Activated B cell treated with CpG ODN at 0.5 μM for 24 hours (primary cell): ENCODE results near the gene C6orf89. TPM values are rescaled to one million over a fixed set of nuclear protein-coding genes. Genes with fewer than 3 reads are reported as not detected.

ENCODE experiments used
- ATAC-seq: fragments of 200-7000 bp; cut with Tn5 transposase; one replicate; pipeline ENCODE4 v1.10.0; 2021; ENCODE audit warnings: low read depth, mild to moderate bottlenecking, moderate library complexity
- CTCF ChIA-PET: fragments of 350-600 bp; sonication (Branson Sonifier 250); formaldehyde crosslinking; loops from one replicate; lab custom pipeline; 2021; ENCODE audit warnings: antibody characterized with exemption; lab: Charles Lee
- POLR2A ChIA-PET: fragments of 350-600 bp; sonication (Branson Sonifier 250); formaldehyde crosslinking; loops from one replicate; lab custom pipeline; 2021; ENCODE audit warnings: antibody characterized with exemption; lab: Charles Lee
- DNase-seq: peaks from one replicate; pipeline ENCODE4 v3.0.0; 2022
- H3K27ac Mint-ChIP-seq: one replicate; pipeline ENCODE4 v1.8.0; 2020; ENCODE audit warnings: mixed read lengths
- H3K27me3 Mint-ChIP-seq: one replicate; pipeline ENCODE4 v1.8.0; 2021; ENCODE audit warnings: mixed read lengths
- H3K36me3 Mint-ChIP-seq: one replicate; pipeline ENCODE4 v1.8.0; 2021; ENCODE audit warnings: low read depth, mixed read lengths
- H3K4me1 Mint-ChIP-seq: one replicate; pipeline ENCODE4 v1.8.0; 2021; ENCODE audit warnings: mixed read lengths
- H3K4me3 Mint-ChIP-seq: one replicate; pipeline ENCODE4 v1.8.0; 2020; ENCODE audit warnings: mild to moderate bottlenecking, mixed read lengths
- H3K9me3 Mint-ChIP-seq: one replicate; pipeline ENCODE4 v1.8.0; 2020; ENCODE audit warnings: mixed read lengths
- intact Hi-C: fragments of 100-400 bp; cut with micrococcal nuclease; formaldehyde crosslinking; loops from one replicate; pipeline ENCODE4 v1.15.1; 2024
- total RNA-seq: library from RNA; stranded (reverse); gene quantifications from 2 replicates; pipeline ENCODE4 v1.2.3, GENCODE V29; 2022
- TF ChIP-seq, protein P1 (sequence below): fragments of 200-600 bp; IDR thresholded peaks from one replicate; pipeline ENCODE4 v1.8.0; 2022; ENCODE audit warnings: antibody characterized with exemption, mild to moderate bottlenecking

Gene C6orf89
- total RNA-seq, 1 donor from 2014 or later = 30.3 TPM

DNA sequence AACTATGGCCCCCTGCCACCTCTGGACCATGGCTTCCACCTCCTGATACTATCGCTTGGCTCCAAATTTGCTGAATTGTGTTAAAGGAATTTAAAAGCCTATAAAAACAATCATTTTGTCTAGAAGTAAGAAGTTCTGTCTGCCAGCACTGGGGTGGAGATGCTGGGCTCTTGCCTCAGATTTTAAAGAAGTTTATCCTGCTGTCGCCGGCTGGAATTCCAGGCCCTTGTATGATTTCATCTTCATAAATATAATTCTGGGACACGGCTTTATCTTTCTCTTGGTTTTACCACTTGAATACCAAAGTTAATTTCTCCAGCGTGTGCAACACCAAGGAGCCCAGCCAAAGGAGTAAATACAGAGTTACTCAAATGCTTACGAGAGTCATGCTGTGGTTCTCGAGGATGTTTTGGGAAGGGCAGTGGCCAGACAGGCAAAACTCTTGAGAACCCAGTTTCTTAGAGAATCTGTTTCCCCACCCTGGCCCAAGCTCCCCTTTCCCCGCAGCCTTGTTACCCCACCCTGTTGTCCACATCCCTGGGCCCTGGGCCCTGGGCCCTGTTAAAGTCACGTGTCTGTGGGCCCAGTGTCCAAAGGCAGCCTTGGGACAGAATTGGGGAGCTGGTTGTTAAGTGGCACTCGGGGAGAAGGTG lies 31.9 kb downstream of the C6orf89 start:
- POLR2A ChIA-PET = no interaction called here
- peaks cover 71% of the 10 kb centered on the region for H3K36me3 Mint-ChIP-seq
- DNase-seq (no peak), ATAC-seq (no peak)
- H3K9me3 Mint-ChIP-seq = no peaks in the 10 kb centered on the region
- peaks cover 2% of the 10 kb centered on the region for H3K4me1 Mint-ChIP-seq
- no peak overlapping the region for H3K4me3 Mint-ChIP-seq
- CTCF ChIA-PET = no interaction called here
- intact Hi-C loops = no loop called here
- no peaks in the 10 kb centered on the region for H3K27me3 Mint-ChIP-seq
- TF ChIP-seq, protein P1, sequence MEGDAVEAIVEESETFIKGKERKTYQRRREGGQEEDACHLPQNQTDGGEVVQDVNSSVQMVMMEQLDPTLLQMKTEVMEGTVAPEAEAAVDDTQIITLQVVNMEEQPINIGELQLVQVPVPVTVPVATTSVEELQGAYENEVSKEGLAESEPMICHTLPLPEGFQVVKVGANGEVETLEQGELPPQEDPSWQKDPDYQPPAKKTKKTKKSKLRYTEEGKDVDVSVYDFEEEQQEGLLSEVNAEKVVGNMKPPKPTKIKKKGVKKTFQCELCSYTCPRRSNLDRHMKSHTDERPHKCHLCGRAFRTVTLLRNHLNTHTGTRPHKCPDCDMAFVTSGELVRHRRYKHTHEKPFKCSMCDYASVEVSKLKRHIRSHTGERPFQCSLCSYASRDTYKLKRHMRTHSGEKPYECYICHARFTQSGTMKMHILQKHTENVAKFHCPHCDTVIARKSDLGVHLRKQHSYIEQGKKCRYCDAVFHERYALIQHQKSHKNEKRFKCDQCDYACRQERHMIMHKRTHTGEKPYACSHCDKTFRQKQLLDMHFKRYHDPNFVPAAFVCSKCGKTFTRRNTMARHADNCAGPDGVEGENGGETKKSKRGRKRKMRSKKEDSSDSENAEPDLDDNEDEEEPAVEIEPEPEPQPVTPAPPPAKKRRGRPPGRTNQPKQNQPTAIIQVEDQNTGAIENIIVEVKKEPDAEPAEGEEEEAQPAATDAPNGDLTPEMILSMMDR = no peak
- no peak overlapping the region for H3K27ac Mint-ChIP-seq

DNA sequence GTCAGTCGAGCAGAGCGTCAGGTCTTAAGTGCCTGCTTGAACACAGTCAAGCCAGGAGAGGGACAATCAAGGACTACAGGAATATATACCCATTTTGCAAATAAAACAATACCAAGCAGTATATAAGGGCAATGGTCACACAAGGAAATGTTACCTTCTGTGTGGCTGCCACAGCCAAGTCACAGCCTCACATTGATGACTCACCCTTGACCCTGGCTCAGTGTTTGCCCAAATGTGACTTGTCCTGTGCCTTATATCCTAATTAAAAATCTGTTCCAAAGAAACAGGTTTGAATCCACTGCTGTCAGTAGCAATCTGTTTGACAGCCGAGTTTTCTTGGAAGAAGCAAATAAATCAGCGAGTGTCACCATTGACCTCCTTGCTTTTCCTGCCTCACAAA lies 34.3 kb downstream of the C6orf89 start:
- H3K4me3 Mint-ChIP-seq = no peak overlapping the region
- intact Hi-C loops = no loop called here
- no peaks in the 10 kb centered on the region for H3K4me1 Mint-ChIP-seq
- TF ChIP-seq, protein P1 = no peak
- DNase-seq = no peak
- H3K9me3 Mint-ChIP-seq = no peaks in the 10 kb centered on the region
- ChIA-PET CTCF (interaction anchor here (1.2 kb wide), 1 partner anchor 98 kb away, joined by 4 read pairs; no protein-coding TSS in a partner anchor), POLR2A (no interaction called here)
- ATAC-seq = no peak
- no peaks in the 10 kb centered on the region for H3K27me3 Mint-ChIP-seq
- H3K27ac Mint-ChIP-seq = no peak overlapping the region
- H3K36me3 Mint-ChIP-seq = peaks cover 84% of the 10 kb centered on the region

DNA sequence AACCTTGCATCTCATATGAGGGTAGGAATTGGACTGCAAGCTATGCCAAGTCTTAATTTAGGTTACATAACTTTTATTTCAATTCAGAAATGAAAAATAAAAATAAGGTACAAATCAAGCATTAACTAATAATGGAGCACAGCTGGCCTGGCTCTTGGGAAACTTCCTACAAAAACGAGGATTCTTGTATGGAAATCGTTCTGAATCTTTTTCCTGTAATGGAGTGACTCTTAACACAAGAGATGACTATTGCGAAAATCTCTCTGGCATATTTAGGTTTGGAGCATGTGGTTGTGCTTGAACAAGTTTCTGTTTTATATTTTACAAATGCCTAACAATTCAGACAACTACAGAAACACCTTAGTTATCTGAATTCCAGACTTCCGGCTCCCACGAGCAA lies 34.8 kb downstream of the C6orf89 start:
- TF ChIP-seq, protein P1 = no peak
- POLR2A ChIA-PET = no interaction called here
- H3K27me3 Mint-ChIP-seq = no peaks in the 10 kb centered on the region
- peaks cover 83% of the 10 kb centered on the region for H3K36me3 Mint-ChIP-seq
- DNase-seq = no peak
- no peaks in the 10 kb centered on the region for H3K9me3 Mint-ChIP-seq
- intact Hi-C loops = no loop called here
- no peak overlapping the region for H3K4me3 Mint-ChIP-seq
- no peaks in the 10 kb centered on the region for H3K4me1 Mint-ChIP-seq
- no peak overlapping the region for H3K27ac Mint-ChIP-seq
- CTCF ChIA-PET = no interaction called here
- no peak for ATAC-seq

DNA sequence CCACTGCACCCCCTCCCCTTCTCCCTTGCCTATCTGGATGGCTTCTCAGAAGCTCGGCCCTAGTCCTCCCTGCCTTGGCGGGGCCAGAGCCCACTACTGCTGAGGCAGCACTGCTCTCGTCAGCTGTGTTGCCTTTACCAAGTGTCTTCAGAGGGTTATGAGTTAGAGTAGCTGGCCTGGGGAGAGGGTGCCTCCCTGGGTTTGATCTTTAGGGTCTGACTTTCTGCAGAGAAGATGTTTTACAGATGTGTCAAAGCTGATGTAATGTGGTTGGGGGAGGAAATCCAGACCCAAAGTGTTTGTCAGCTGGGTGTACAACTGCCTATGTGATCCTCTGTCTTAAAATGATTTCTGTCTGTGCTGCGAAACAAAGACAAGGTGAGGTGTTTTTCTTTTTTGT lies 38.4 kb downstream of the C6orf89 start:
- TF ChIP-seq, protein P1 = no peak
- CTCF ChIA-PET = no interaction called here
- ATAC-seq (no peak), DNase-seq (no peak)
- no peaks in the 10 kb centered on the region for H3K9me3 Mint-ChIP-seq
- H3K4me1 Mint-ChIP-seq = peaks cover 4% of the 10 kb centered on the region
- H3K36me3 Mint-ChIP-seq = peaks cover 63% of the 10 kb centered on the region
- H3K4me3 Mint-ChIP-seq = no peak overlapping the region
- H3K27ac Mint-ChIP-seq = no peak overlapping the region
- H3K27me3 Mint-ChIP-seq = no peaks in the 10 kb centered on the region
- intact Hi-C loops = no loop called here
- POLR2A ChIA-PET = no interaction called here

DNA sequence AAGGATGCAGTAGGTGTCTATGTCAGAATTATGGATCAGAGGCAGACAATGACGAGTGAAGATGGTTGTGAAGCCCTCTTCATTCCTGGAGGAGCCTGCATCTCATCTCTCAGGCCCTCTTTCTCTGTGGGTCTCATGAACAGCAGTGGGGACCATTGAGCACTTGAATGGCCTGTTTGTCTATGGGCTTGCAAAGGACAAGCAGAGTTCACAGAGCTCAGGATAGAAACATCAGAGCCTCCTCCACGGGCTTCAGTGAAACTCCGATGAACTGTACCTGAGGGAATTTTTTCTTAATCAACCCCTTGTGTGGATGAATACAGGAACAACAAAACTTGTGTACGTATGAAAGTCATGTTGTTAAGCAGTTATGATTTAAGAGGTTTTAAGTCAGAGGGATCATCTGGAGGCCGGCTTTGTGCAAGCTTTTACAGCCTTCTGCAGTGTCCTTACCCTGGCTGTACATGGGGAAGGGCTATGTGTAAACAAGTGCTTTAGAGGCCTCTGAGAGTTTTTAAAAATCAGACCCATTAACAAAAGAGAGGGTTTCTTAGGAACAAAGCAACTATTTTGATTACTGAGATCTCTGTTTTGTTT lies 39.1 kb downstream of the C6orf89 start:
- intact Hi-C loops = no loop called here
- Mint-ChIP-seq H3K36me3 (peaks cover 56% of the 10 kb centered on the region), H3K4me1 (peaks cover 4% of the 10 kb centered on the region), H3K27me3 (no peaks in the 10 kb centered on the region), H3K9me3 (no peaks in the 10 kb centered on the region), H3K27ac (no peak overlapping the region), H3K4me3 (no peak overlapping the region)
- ChIA-PET POLR2A (no interaction called here), CTCF (no interaction called here)
- DNase-seq (no peak), ATAC-seq (no peak)
- TF ChIP-seq, protein P1 = no peak
